HUES64 (cell line): ENCODE data around the gene CLTC.

Source experiments
- H3K27ac ChIP-seq: 2 replicates; pipeline ENCODE4 v1.7.0; 2013; ENCODE audit warnings: low read depth, low read length, inconsistent platforms
- H3K27me3 ChIP-seq: 2 replicates; pipeline ENCODE4 v1.6.1; 2013; ENCODE audit warnings: mild to moderate bottlenecking, low read length; ENCODE audit not compliant: insufficient read depth
- H3K36me3 ChIP-seq: 2 replicates; pipeline ENCODE4 v1.6.1; 2013; ENCODE audit warnings: mild to moderate bottlenecking, low read length; ENCODE audit not compliant: insufficient read depth
- H3K4me1 ChIP-seq: 2 replicates; pipeline ENCODE4 v1.6.1; 2013; ENCODE audit warnings: mild to moderate bottlenecking, low read length, moderate library complexity; ENCODE audit not compliant: insufficient read depth
- H3K4me3 ChIP-seq: 2 replicates; pipeline ENCODE4 v1.5.1; 2013; ENCODE audit warnings: mild to moderate bottlenecking, low read length, moderate library complexity
- H3K9ac ChIP-seq: 2 replicates; pipeline ENCODE4 v1.6.1; 2013; ENCODE audit warnings: mild to moderate bottlenecking, low read depth, low read length
- H3K9me3 ChIP-seq: 2 replicates; pipeline ENCODE4 v1.6.1; 2013; ENCODE audit warnings: low read depth, low read length; ENCODE audit not compliant: insufficient read depth
- WGBS: fragments of 150-250, 120-280 bp; methylation state at CpG from one replicate; pipeline ENCODE4 v1.1.7; 2013; ENCODE audit warnings: missing lambda C conversion rate; 5-methylcytosine and 5-hydroxymethylcytosine counted together

CLTC gene

DNA sequence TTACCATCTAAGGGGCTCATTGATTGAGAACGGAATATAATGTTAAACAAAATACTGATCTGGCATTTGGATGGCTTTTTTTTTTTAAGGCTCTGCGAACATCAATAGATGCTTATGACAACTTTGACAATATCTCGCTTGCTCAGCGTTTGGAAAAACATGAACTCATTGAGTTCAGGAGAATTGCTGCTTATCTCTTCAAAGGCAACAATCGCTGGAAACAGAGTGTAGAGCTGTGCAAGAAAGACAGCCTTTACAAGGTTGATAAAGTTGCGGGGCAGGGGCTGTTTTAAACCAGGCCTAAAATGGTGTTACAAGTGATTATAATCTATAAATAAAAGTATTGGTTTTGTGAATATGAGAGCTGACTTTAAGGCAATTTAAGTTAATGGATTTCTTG lies 65.3 kb downstream of the CLTC start:
- 96% methylated on average over 6 of the region's 6 CpGs for WGBS
- Histone ChIP-seq H3K36me3 (peaks cover 100% of the 10 kb centered on the region), H3K4me3 (no peak overlapping the region), H3K27ac (no peak overlapping the region), H3K4me1 (no peaks in the 10 kb centered on the region), H3K27me3 (no peaks in the 10 kb centered on the region), H3K9ac (no peak overlapping the region), H3K9me3 (no peaks in the 10 kb centered on the region)

DNA sequence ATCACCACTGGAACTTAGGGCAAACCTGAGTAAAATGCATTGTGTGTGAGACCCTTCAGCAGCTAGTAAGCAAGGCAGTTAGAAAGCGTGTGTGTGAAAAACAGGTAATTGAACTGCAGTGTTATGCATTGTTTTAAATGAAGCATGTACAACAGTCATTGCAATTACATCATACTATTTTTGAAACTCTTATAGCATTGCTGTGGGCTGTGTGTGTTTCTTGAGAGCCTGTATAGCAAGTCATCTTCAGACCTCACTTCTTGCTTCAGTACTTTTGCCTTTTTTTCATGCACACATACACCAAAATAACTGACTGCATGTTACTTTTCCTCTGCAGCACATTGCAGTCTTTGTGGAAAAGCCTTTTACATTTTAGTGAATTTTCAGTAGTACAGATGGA lies 68.3 kb downstream of the CLTC start:
- WGBS, result 100% methylated on average over 1 of the region's 1 CpG
- Histone ChIP-seq H3K9me3 (no peaks in the 10 kb centered on the region), H3K4me3 (no peak overlapping the region)

DNA sequence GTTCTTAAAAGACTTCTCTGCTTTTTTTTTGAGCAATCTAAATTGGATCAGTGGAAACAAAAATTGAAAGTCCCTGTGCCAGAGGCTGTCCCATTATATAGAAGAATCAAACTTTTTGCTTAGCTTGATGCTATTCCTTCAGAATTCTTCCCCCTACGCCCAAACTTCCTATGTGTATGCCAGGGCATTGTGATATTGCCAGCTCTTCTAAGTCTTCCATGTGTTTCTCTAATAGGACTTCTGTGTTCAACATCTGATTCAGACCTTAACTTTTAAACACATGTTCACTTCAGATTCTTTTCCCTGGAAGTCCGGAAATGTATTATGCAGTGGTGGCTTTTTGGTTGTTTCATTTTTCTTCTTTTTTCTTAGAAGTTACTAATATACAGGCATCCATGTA lies 68.8 kb downstream of the CLTC start:
- H3K9me3 ChIP-seq, result no peaks in the 10 kb centered on the region
- no peak overlapping the region for H3K4me3 ChIP-seq
- H3K36me3 ChIP-seq, result peaks cover 97% of the 10 kb centered on the region
- 98% methylated on average over 2 of the region's 2 CpGs for WGBS
- no peaks in the 10 kb centered on the region for H3K4me1 ChIP-seq
- H3K27ac ChIP-seq, result no peak overlapping the region
- no peaks in the 10 kb centered on the region for H3K27me3 ChIP-seq
- no peak overlapping the region for H3K9ac ChIP-seq

More for the DNA sequence above, 68.3 kb downstream of the CLTC start:
- Histone ChIP-seq H3K4me1 (no peaks in the 10 kb centered on the region), H3K36me3 (peaks cover 97% of the 10 kb centered on the region), H3K9ac (no peak overlapping the region), H3K27ac (no peak overlapping the region), H3K27me3 (no peaks in the 10 kb centered on the region)

DNA sequence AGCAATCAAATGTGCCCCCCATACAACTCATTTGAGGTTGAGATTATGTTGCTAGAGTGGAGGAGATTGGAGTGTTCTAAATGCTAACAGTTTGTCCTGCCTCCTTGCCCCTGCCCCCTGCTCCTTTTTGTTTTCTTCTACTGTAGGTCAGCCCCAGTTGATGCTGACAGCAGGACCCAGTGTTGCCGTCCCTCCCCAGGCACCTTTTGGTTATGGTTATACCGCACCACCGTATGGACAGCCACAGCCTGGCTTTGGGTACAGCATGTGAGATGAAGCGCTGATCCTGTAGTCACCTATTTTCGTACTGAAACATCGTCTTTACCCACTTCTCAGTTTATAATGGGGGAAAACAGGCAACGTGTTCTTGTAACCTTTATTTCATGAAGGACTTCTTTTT lies 73.9 kb downstream of the CLTC start:
- no peak overlapping the region for H3K4me3 ChIP-seq
- no peaks in the 10 kb centered on the region for H3K4me1 ChIP-seq
- no peak overlapping the region for H3K9ac ChIP-seq
- no peaks in the 10 kb centered on the region for H3K27me3 ChIP-seq
- WGBS, result 94% methylated on average over 7 of the region's 7 CpGs
- H3K9me3 ChIP-seq, result no peaks in the 10 kb centered on the region
- peaks cover 97% of the 10 kb centered on the region for H3K36me3 ChIP-seq
- H3K27ac ChIP-seq, result no peak overlapping the region

DNA sequence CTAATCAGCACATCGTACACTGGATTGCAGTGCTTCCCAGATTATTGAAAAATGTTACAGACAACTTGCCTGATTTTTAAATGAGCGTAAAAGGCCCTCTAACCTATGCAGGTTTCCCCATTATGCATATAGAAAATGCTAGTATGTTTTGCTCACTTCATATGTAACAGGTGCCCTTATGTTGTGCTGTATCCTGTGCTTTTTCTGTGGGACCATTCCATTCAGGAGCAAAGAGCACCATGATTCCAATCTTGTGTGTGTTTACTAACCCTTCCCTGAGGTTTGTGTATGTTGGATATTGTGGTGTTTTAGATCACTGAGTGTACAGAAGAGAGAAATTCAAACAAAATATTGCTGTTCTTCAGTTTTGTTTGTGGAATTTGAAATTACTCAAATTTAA lies 74.6 kb downstream of the CLTC start:
- Histone ChIP-seq H3K4me3 (no peak overlapping the region), H3K9ac (no peak overlapping the region), H3K27me3 (no peaks in the 10 kb centered on the region), H3K36me3 (peaks cover 97% of the 10 kb centered on the region), H3K4me1 (no peaks in the 10 kb centered on the region), H3K27ac (no peak overlapping the region), H3K9me3 (no peaks in the 10 kb centered on the region)
- 96% methylated on average over 2 of the region's 2 CpGs for WGBS

DNA sequence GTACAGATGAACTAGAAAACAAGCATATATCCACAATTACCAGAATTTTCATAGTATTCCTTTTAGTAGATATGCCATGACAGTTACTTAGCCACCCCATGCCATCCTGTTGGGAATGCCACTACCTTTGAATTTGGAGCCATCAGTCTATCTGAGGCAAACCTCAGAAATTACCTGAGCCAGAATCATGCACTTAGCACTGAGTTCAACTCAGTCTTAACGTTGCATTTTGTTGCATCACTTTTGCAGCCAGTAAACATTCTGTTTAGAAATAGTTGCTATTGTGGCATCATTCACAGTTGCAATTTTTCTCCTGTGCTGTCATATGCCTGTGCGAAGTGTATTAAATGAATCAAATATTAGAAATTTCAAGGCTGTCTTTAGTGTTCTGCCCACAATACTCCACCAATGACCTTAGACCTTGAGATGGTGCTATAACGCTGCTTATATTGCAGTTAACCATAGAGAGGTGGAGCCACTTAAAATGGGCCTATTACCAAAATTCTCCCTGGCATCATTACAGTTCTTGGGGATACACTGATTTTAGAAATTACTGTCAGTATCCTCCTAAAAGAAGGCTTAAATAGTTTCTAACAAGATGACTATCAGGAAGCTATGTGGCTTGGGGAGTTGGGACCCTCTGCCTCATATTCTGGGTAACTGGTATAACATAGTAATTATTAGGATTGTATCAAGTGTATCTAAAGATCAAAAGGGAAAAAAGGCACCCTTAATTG lies 76.4 kb downstream of the CLTC start:
- no peak overlapping the region for H3K4me3 ChIP-seq
- H3K9me3 ChIP-seq, result no peaks in the 10 kb centered on the region
- no peak overlapping the region for H3K9ac ChIP-seq
- H3K36me3 ChIP-seq, result peaks cover 93% of the 10 kb centered on the region
- 94% methylated on average over 3 of the region's 3 CpGs for WGBS
- no peaks in the 10 kb centered on the region for H3K27me3 ChIP-seq
- H3K4me1 ChIP-seq, result no peaks in the 10 kb centered on the region
- H3K27ac ChIP-seq, result no peak overlapping the region

DNA sequence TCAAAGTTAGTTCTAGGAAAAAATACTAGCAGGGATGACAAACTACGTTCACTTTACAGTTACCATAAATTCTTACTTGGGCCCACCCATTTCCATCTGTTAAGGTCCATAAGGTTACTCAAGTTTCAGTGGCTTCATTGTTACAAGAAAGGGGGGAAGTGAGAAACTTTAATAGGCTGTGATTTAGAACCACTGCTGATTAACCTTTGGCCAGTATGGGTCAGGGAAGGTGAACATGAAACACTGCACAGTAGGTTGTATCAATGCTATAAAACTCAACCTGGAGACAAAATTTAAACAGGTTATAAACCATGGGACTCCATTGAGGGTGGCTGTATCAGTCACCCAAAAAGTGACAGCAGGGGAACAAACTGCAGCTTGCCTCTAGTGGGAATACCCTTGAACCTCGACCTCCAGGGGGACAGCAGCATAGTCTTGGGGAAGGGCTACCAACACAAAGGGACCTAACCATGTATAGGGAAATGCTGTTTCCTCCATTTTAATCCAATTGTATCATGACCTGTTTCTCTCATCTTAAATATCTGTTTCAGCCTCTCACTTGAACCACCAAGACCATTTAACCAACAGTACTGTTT lies 77.1 kb downstream of the CLTC start:
- Histone ChIP-seq H3K27me3 (no peaks in the 10 kb centered on the region), H3K9ac (no peak overlapping the region), H3K27ac (no peak overlapping the region), H3K4me1 (no peaks in the 10 kb centered on the region), H3K4me3 (no peak overlapping the region), H3K36me3 (peaks cover 93% of the 10 kb centered on the region), H3K9me3 (no peaks in the 10 kb centered on the region)
- 97% methylated on average over 2 of the region's 2 CpGs for WGBS

DNA sequence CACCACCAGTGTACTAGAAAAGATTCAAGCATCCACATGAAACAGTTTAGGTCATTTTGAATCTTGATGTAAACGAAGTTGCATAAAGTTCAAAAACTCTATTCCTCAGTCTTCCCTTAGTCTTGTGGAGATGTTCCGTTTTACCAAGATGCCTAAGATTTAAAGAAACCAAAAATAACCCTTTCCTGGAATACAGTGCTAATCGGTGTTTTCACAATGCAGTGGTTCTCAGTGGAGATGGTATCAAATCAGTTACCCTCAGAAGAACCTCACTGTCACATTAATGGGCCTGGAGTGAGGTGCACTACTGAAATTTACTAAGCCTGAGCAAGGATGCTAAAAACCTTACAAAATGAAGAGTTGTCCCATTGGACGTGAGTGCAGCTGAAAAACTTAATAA lies 78.4 kb downstream of the CLTC start:
- 97% methylated on average over 4 of the region's 4 CpGs for WGBS
- Histone ChIP-seq H3K4me1 (peaks cover 8% of the 10 kb centered on the region; the same call in 1 of the 2 replicates), H3K36me3 (peaks cover 93% of the 10 kb centered on the region), H3K27ac (no peak overlapping the region), H3K4me3 (no peak overlapping the region), H3K9me3 (no peaks in the 10 kb centered on the region), H3K27me3 (no peaks in the 10 kb centered on the region), H3K9ac (no peak overlapping the region)

DNA sequence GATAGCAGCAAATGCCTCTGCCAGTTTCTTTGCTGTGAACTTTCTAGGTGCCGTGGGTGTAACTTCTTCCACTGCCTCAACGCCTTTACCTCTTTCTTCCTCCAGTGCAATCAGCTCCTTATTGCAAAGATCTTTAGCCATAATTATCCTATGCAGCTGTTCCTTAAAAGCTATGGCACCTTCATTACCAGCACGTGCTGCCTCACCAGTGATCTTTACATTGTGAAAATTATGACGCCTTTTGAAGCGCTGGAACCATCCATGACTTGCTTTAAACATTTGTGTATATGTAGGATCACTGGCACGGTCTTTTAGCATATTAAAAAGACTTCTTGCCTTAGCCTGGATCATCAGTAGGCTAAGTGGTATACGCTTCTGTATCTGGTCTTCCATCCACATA lies 79.5 kb downstream of the CLTC start:
- Histone ChIP-seq H3K27ac (no peak overlapping the region), H3K4me3 (no peak overlapping the region), H3K9me3 (no peaks in the 10 kb centered on the region), H3K9ac (no peak overlapping the region), H3K4me1 (peaks cover 8% of the 10 kb centered on the region; the same call in 1 of the 2 replicates), H3K27me3 (no peaks in the 10 kb centered on the region), H3K36me3 (peaks cover 86% of the 10 kb centered on the region)
- 97% methylated on average over 7 of the region's 7 CpGs for WGBS

DNA sequence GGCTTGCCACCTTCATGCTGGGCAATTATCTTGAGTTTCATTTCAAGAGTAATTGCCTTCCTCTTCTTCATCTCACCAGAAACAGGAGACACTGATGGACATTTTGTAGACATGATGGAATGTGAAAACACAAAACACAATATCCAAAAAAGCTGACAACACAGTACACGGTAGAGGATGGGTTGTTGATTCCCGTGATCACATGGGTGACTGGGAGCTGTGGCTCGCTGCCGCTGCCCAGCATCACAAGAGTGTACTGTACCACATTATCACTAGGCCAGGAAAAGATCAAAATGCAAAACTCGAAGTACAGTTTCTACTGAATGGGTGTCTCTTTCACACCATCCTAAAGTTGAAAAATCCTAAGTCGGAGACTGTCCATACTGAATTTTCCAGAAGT lies 80.1 kb downstream of the CLTC start:
- Histone ChIP-seq H3K36me3 (peaks cover 85% of the 10 kb centered on the region), H3K4me1 (peaks cover 8% of the 10 kb centered on the region; the same call in 1 of the 2 replicates), H3K9ac (no peak overlapping the region), H3K27me3 (no peaks in the 10 kb centered on the region), H3K27ac (no peak overlapping the region), H3K4me3 (no peak overlapping the region), H3K9me3 (no peaks in the 10 kb centered on the region)
- 91% methylated on average over 6 of the region's 6 CpGs for WGBS

DNA sequence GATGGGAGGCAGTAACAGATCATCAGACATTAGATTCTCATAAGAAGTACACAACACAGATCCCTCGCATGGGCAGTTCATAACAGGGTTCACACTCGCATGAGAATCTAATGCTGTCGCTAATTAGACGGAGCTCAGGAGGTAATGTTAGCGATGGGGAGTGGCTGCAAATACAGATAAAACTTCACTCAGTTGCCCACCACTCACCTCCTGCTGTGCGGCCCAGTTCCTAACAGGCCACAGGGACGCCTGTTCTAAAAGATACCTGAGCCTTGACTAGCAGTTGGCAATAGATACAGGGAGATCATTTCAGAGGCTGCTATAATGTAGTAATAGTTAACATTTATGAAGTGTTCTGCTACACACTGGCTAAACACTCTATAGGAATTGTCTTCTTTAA lies 82.6 kb downstream of the CLTC start:
- H3K27ac ChIP-seq, result no peak overlapping the region
- WGBS, result 92% methylated on average over 7 of the region's 7 CpGs
- peaks cover 8% of the 10 kb centered on the region; the same call in 1 of the 2 replicates for H3K4me1 ChIP-seq
- H3K4me3 ChIP-seq, result no peak overlapping the region
- no peak overlapping the region for H3K9ac ChIP-seq
- no peaks in the 10 kb centered on the region for H3K9me3 ChIP-seq
- peaks cover 60% of the 10 kb centered on the region for H3K36me3 ChIP-seq
- no peaks in the 10 kb centered on the region for H3K27me3 ChIP-seq
